Calu3 (cell line): ENCODE results near the gene USH2A. TPM values are rescaled to one million over a fixed set of nuclear protein-coding genes. Genes with fewer than 3 reads are reported as not detected.

Experiments used
- BruUV-seq: library from RNA; stranded (reverse); fragments of 400-500 nt; replicated peaks from 2 replicates; lab custom pipeline; 2021; lab: Mats Ljungman, UMichigan
- CTCF ChIA-PET: fragments of 300-600 bp; sonication (Branson Sonifier 250); formaldehyde crosslinking; loops from one replicate; lab custom pipeline; 2022; ENCODE audit warnings: antibody characterized with exemption; lab: Charles Lee
- DNase-seq: peaks from one replicate; pipeline ENCODE4 v3.0.0; 2022
- H3K27ac Mint-ChIP-seq: one replicate; pipeline ENCODE4 v1.8.0; 2022; ENCODE audit warnings: mixed read lengths; ENCODE audit not compliant: unreplicated experiment
- H3K27me3 Mint-ChIP-seq: one replicate; pipeline ENCODE4 v1.8.0; 2022; ENCODE audit warnings: mixed read lengths; ENCODE audit not compliant: unreplicated experiment
- H3K36me3 Mint-ChIP-seq: one replicate; pipeline ENCODE4 v1.8.0; 2022; ENCODE audit warnings: mild to moderate bottlenecking, moderate library complexity, mixed read lengths; ENCODE audit not compliant: insufficient read depth, unreplicated experiment
- H3K4me1 Mint-ChIP-seq: one replicate; pipeline ENCODE4 v1.8.0; 2022; ENCODE audit warnings: mild to moderate bottlenecking, low read depth, mixed read lengths; ENCODE audit not compliant: unreplicated experiment
- H3K4me3 Mint-ChIP-seq: one replicate; pipeline ENCODE4 v1.8.0; 2022; ENCODE audit warnings: mild to moderate bottlenecking, low read depth, moderate library complexity, mixed read lengths; ENCODE audit not compliant: unreplicated experiment
- H3K9me3 Mint-ChIP-seq: one replicate; pipeline ENCODE4 v1.8.0; 2022; ENCODE audit warnings: low read depth, mixed read lengths; ENCODE audit not compliant: unreplicated experiment
- CTCF ChIP-seq: fragments of 200-600 bp; IDR thresholded peaks from one replicate; pipeline ENCODE4 v1.8.0; 2022; ENCODE audit warnings: antibody characterized with exemption; ENCODE audit not compliant: unreplicated experiment
- intact Hi-C: fragments of 100-400 bp; cut with micrococcal nuclease; formaldehyde crosslinking; loops from one replicate; pipeline ENCODE4 v1.10.0; 2022; ENCODE audit not compliant: unreplicated experiment
- total RNA-seq: library from RNA; stranded (reverse); gene quantifications from 2 replicates; pipeline ENCODE4 v1.2.3, GENCODE V29; 2022

The USH2A gene
- total RNA-seq, 1 experiment from 2014 or later: not detected

- no peaks in the 10 kb centered on the region for H3K27me3 Mint-ChIP-seq
- no peak for DNase-seq
- no peaks in the 10 kb centered on the region for H3K9me3 Mint-ChIP-seq
- TF ChIP-seq CTCF: no peak
- CTCF ChIA-PET: no interaction called here
- H3K4me3 Mint-ChIP-seq: no peak overlapping the region
- no peak overlapping the region for H3K27ac Mint-ChIP-seq
- intact Hi-C loops: loop anchor here (5.0 kb wide), 1 partner anchor 46 kb away; no protein-coding TSS in a partner anchor
- BruUV-seq: no TSS peak
- H3K4me1 Mint-ChIP-seq: peaks cover 12% of the 10 kb centered on the region
- no peaks in the 10 kb centered on the region for H3K36me3 Mint-ChIP-seq
Observed at GRCh38 chr1:216461466-216461865, 38.2 kb upstream of the USH2A start.

GRCh38 chr1:216459651-216460207 lies 36.5 kb upstream of the USH2A start:
- no peak for DNase-seq
- peaks cover 12% of the 10 kb centered on the region for H3K4me1 Mint-ChIP-seq
- no peak overlapping the region for H3K27ac Mint-ChIP-seq
- no peak for TF ChIP-seq CTCF
- BruUV-seq: no TSS peak
- CTCF ChIA-PET: no interaction called here
- no peaks in the 10 kb centered on the region for H3K36me3 Mint-ChIP-seq
- no peaks in the 10 kb centered on the region for H3K27me3 Mint-ChIP-seq
- intact Hi-C loops: loop anchor here (5.0 kb wide), 1 partner anchor 48 kb away; no protein-coding TSS in a partner anchor
- no peak overlapping the region for H3K4me3 Mint-ChIP-seq
- H3K9me3 Mint-ChIP-seq: no peaks in the 10 kb centered on the region

- BruUV-seq: no TSS peak
- H3K4me3 Mint-ChIP-seq: no peak overlapping the region
- H3K4me1 Mint-ChIP-seq: peaks cover 12% of the 10 kb centered on the region
- no peak for DNase-seq
- no peaks in the 10 kb centered on the region for H3K9me3 Mint-ChIP-seq
- H3K27me3 Mint-ChIP-seq: no peaks in the 10 kb centered on the region
- no peak for TF ChIP-seq CTCF
- no peaks in the 10 kb centered on the region for H3K36me3 Mint-ChIP-seq
- H3K27ac Mint-ChIP-seq: no peak overlapping the region
- intact Hi-C loops: no loop called here
- CTCF ChIA-PET: no interaction called here
Observed at GRCh38 chr1:216458812-216459211, 35.6 kb upstream of the USH2A start.

GRCh38 chr1:216457356-216457755 lies 34.1 kb upstream of the USH2A start:
- Mint-ChIP-seq H3K4me3 (no peak overlapping the region), H3K4me1 (peaks cover 12% of the 10 kb centered on the region), H3K36me3 (no peaks in the 10 kb centered on the region), H3K9me3 (no peaks in the 10 kb centered on the region), H3K27ac (no peak overlapping the region), H3K27me3 (no peaks in the 10 kb centered on the region)
- no TSS peak for BruUV-seq
- DNase-seq: no peak
- intact Hi-C loops: no loop called here
- no peak for TF ChIP-seq CTCF
- CTCF ChIA-PET: interaction anchor here (0.7 kb wide), 1 partner anchor 36 kb away, joined by 4 read pairs; no protein-coding TSS in a partner anchor
